GM18502 (cell line): Measurements from ENCODE around the gene E2F1.

ENCODE experiments used
- ATAC-seq: cut with Tn5 transposase; IDR thresholded peaks from one replicate; pipeline ENCODE4 v1.9.1; 2021; ENCODE audit warnings: mild to moderate bottlenecking; ENCODE audit not compliant: unreplicated experiment, poor library complexity

The E2F1 gene

DNA sequence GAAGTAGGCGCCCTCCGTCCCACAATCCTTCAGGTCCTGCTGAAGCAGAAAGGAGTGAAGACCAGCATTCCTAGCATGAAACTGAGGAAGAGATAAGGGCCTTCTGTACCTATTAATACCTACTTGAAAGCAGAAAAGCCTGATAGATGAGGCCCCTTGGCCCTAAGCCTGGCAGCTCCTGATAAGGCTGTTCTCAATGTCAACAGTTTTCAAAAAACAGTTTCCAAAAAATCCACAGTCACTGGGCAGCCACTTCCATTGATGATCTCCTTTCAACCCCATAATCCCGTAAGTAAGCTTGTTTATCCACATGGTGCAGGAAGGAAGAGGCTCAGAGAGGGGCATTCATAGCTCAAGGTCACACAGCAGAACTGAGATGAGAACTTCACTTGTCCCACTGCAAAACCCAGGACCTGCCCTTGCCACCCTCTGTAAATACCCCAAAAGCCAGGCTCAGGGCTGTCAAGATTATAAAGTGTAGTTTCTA, 2.8 kb upstream of the E2F1 start:
- no peak for ATAC-seq

DNA sequence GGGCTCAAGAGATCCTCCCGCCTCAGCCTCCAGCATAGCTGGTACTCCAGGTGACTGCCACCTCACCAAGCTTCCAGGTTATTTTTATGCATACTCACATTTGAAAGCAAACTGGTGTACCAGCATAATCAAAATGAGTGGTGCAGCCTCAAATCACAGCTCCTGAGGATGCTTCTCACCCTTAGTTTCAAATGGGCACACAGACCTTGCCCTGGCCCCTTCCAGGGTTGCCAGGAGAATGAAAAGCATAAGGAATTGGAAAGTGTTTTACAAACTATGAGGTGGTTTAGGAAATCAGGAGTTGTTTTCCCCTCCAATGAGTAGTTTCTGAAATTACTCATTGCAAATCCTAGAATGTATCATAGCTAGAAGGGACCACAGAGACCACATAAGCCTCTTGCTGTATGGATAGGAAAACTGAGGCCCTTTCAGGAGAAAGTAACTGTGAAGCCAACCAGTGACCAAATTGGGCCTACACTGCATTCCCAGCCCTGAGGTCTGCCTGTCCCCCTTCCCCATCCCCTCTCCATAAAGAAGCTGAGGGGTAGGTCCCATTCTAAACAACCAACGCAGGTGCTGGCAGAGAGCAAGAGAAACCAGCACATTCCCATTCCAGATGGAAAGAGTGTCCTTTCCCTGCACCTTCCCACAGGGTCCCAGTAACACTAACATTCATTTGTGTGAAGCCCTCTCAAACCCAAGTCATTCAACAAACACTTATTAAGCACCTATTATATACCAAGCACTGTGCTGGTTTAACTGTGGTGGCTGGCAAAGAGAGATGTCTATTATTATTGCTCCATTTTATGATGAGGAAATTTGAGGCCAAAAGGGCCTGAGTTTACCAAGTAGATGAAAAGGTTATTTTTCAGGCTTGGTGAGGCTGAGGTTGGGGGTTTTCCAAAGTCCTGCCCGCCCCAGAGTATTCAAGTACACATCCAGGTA, 2.1 kb upstream of the E2F1 start:
- no peak for ATAC-seq

DNA sequence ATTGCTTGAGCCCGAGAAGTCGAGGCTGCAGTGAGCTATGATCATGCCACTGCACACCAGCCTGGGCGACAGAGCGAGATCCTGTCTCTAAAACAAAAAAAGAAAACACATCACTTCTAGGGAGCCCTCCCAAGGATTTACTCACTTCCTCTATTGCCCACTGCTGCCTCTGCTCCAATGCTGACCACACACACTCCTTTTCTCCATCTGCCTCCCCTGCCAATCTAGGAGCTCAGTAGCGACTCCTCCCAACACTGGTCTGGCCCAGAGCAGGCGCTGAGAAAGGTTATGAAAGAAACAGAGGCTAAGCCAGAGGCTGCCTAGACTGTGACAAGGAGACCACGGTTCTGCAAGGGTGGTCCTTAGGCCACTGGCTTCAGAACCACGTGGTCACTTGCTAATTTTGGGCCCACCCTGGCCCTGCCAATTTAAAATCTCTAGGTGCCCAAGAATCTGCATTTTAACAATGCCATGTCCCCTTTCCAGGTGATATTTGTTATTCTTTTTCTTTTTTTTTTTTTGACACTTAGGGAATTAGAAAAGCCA, 1.3 kb upstream of the E2F1 start:
- ATAC-seq = no peak

DNA sequence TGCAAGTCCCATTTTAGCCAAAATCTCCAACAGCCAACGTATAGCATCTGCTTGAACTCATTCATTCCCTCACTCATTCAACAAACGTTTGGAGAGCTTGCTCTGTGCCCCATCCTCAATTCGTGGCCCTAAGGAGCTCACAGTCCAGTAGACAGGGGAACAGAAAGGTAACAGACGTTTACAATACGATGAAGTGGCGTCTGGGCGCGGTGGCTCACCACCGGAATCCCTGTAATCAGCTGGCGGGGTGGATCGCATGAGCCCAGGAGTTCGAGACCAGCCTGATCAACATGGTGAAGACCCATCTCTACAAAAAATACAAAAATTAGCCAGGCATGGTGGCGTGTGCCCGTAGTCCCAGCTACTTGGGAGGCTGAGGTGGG, 790 bp upstream of the E2F1 start:
- ATAC-seq = no peak

DNA sequence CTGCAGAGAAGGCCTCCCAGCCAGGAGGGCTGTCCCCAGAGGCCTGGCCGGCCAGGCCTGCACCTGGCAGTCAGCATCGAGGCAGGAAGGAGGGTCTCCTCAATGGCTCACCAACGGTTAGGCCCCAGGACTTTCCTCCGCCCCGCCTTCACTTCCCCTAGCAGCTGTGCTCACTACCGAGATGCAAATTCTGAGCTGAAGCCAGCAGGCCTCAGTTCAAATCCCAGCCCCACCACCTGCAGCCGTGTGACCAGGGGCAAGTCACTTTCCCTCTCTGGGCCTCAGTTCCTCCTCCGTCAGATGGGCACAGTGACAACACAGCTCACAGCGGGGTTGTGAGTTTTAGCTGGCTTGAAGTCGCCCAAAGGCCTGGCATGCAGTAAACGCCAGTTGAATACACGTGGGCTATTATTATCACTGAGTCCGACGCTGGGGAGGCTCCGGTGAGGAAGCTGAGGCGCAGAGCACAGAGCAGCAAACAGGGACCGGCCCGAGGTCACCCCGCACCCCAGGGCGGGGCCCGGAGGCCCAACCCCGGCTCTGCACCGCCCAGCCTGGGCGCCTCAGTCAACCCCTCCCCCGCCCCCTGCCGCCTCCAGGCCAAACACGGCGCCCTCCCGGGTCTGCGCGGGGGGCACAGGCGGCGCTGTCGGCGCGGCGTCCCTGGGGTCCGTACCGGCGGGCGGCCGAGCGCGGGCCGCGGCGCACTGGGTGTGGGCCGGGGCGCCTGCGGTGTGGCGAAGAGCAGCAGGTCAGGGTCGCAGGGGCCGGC, 671 bp downstream of the E2F1 start:
- peak; percentile 40 for ATAC-seq

DNA sequence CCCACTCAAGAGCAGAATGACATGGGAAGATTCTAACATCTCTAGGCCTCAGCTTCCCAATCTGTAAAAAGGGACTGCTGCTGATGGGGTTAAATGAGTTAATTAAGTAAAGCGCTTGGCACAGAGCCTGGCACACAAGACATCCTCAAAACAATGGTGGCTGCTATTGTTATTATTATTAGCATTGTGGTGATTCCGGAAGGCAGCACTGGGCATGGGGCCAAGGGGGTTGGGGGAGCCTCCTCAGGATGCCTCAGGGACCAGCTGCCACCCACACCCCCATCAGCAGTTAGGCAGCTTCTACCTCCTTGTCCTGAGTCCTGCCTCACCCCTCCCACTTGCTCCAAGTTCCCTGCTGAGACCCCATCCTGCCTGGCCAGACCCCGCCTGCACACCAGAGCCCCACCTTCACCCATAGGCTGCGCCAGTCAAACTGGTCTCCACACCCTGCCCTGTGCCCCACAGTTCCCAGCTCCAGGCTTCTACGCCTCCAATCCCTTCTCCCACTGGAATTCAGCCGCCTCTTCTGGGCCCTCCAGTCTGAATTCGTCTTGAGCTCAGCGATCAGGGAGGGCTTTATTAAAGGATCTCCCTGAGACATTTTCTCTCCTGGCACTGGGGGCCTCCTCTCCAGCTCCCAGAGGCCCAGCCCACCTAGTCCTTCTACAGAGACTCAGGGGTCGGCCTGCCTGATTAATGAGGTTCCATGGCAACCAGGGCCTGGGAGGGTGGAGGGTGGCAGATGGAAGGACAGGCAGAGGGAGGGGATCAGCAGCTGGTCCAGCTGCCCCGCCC, 1.5 kb downstream of the E2F1 start:
- ATAC-seq = no peak

DNA sequence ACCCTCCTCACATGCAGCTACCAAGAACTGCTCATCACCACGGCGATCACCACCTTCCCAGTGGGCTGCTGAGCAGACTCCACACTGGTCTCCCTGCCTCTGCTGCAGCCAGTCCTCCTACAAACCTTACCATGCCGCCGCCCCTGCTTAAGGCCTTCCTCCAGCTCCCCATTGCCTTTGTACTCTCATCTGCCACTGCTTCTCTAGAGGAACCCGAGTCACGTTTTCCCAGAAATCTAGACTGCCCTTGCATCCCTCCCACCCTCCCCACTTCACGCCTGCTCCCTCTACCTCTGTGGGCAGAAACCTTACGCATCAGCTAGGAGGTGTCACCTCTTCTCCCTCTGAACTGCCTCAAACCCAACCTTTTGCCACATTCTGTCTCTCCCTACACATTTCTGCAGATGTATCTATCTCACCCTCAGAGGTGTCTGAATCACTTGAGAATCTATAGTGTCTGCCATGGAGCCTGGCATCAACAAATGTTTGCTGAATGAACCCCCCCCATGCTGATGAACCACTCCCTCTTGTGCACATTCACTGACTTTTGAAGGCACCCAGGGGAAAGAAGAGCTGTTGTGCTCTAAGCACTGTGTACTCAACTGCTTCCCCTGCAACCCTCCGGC, 4.3 kb downstream of the E2F1 start:
- ATAC-seq = no peak

DNA sequence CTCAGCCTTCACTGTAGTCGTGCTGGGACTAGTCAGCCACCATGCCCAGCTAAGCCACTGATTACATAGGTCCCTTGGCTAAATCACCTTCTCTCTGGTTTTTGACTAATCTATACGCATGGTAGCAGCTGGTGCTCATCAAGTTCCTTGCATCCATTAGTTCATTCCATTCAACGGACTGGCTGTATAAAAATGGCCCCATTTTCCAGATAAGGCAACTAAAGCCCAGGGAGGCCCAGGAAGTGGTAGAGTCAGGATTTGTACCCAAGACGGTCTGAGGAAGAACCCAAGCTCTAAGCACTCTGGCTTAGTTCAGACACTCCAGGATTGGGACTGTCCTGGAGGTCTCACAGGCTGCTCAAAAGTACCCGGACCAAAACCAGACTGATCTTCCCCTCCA, 4.9 kb downstream of the E2F1 start:
- ATAC-seq = no peak

GRCh38 chr20:33680686-33681085, 5.5 kb downstream of the E2F1 start:
- no peak for ATAC-seq

- ATAC-seq = no peak
Observed at GRCh38 chr20:33679758-33680485, 6.3 kb downstream of the E2F1 start.

DNA sequence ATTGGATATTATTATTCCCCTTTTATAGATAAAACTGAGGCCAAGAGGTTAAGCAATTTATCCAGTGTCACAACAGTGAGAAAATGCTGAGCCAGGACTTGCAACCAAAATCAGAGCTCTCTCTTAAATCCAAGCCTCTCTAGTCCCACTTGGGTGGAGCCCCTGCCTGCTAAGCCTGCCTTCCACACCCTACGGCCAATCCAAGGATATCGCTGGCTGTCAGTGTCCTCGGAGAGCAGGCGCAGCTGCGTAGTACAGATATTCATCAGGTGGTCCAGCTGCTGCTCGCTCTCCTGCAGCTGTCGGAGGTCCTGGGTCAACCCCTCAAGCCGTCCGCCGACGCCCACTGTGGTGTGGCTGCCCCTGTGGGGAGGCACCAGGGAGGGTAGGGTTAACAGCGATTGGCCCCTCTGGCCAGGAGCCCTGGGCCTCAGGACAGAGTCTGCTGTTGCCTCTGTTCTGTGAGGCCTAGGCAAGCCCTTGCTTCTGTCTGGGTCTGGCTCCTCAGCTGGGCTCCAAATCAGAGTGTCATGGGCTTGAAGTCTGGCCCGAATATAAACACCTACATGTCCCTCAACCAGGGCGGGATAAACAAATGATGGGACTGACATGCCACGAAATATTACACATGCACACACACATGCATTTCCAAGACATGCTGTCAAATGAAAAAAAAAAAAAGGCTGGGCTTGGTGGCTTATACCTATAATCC, 8.0 kb downstream of the E2F1 start:
- ATAC-seq = no peak

GRCh38 chr20:33676652-33677645, 9.2 kb downstream of the E2F1 start:
- ATAC-seq = no peak

GRCh38 chr20:33676121-33676520, 10.1 kb downstream of the E2F1 start:
- ATAC-seq = no peak

- no peak for ATAC-seq
Observed at GRCh38 chr20:33675136-33675959, 10.8 kb downstream of the E2F1 start.

- ATAC-seq = peak; percentile 76
Observed at GRCh38 chr20:33674294-33675135, 11.7 kb downstream of the E2F1 start, which contains the start of gene NECAB3. NECAB3 (minus strand) TSS chr20:33674428; CDS start chr20:33674352, 76 bp downstream.
